ENCODE results near the gene CDHR2.
"Not testable (repeated sequence)": the region's sequence is repeated elsewhere in the genome, so short reads cannot be mapped to it uniquely, and the experiment has no call there.

Gene CDHR2

GRCh38 chr5:176542596-176543427, 6.3 kb upstream of the CDHR2 start:
- DNase-seq, result no peak

GRCh38 chr5:176543428-176544182, 5.5 kb upstream of the CDHR2 start:
- DNase-seq, result peak; percentile 66

- DNase-seq, result no peak
Measured at GRCh38 chr5:176545388-176545736, 3.8 kb upstream of the CDHR2 start.

DNA sequence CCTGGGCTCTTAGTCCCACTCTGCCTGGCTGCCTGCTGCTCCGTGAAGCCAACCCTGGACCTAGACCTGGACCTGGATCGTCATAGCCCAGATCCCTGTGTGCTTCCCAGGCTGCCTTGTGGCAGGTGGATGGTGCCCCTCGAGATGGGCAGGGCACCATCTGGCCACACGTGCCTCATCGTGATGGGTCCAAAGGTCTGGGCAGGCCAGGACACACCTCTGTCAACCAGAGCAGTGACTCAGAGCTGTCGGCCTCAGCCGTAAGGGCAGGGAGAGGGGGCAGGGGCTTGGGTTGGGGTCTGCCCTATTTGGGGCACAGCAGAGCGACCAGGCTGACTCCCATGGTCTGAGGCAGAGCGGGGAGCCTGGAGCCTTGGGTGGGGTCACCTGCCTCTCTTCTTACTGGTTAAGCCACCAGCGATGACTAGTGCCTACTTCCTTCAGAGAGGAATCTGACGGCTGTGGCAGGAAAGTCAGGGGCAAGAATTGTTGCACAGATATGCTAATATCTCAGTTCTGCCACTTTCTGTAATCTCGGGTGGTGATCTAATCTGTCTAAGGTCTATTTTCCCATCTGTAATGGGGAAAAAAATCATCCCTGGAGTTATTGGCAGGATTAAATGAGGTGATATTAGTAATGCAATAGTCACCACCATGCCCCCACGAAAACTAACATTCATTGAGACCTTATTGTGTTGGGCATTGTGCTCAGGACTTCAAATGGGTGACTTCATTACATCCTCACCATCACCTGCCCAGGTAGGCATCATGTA, 3.2 kb upstream of the CDHR2 start:
- no peak for DNase-seq

DNA sequence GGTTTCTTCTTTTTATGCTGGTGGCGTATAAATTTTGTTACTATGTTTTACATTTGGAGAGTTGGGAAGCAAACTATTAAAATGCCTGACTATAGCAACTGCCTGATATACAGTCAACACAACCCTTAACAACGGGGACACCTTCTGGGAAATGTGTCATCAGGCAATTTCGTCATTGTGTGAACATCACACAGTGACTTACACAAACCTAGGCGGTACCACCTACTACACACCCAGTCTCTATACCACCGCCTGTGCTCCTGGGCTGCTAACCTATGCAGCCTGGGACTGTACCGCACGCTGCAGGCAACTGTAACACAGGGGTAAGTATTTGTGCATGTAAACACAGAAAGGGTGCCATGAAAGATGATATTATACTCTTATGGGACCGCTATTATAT, 1.3 kb upstream of the CDHR2 start:
- no peak for DNase-seq

- no peak for DNase-seq
Measured at GRCh38 chr5:176549871-176550270, 729 bp downstream of the CDHR2 start.

DNA sequence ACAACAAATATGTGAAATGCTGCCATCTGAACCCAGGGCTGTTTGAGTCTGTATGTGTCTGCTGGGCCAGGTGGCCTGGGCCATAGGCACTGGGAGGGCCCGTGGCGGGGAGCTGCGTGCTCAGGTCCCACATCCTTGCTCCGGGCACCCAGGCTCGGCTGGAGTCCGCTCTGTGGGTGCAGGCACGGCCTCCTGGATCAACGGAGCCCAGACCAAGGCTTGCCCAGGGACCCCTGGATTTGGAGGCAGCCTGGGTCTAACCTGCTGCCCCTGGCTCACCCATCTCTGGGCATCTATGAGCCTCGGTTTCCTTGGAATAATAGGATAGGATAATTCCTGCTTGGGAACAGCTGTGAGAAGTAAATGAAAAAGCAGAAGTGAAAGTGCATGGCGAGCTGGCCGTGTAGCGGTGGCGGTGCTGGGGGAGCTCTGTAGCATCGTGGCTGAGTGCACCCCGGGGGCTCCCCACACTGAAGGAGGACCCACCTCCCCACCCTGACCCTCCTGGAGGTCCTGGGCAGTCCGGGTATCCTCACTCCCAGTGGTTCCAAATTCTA, 1.2 kb downstream of the CDHR2 start:
- no peak for DNase-seq

- DNase-seq, result not testable (repeated sequence)
Measured at GRCh38 chr5:176550937-176551336, 1.8 kb downstream of the CDHR2 start.

- DNase-seq, result no peak
Measured at GRCh38 chr5:176552332-176552869, 3.3 kb downstream of the CDHR2 start.

- DNase-seq, result no peak
Measured at GRCh38 chr5:176553260-176554085, 4.3 kb downstream of the CDHR2 start.

GRCh38 chr5:176557846-176558245, 8.7 kb downstream of the CDHR2 start:
- no peak for DNase-seq

GRCh38 chr5:176559683-176560082, 10.5 kb downstream of the CDHR2 start:
- no peak for DNase-seq

GRCh38 chr5:176560364-176560763, 11.2 kb downstream of the CDHR2 start:
- DNase-seq, result no peak

DNA sequence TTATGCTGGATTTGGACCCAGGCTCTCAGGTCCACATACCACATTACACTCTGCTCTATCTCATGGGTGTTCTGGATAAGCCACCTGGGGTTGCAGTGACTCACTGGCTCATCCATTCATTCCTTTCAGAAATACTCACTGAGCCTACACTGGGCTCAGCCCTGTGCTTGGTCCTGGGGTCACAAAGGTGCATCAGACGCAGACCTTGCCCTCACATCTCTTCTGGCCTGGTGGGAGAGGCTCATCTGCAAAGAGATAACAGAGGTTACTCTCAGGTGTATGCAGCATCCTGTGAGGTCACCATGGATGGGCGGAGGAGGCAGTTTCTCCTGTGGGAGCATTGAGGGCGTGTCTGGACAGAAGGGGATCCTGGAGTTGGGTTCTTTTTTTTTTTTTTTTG, 12.1 kb downstream of the CDHR2 start:
- DNase-seq, result no peak

- no peak for DNase-seq
Measured at GRCh38 chr5:176562189-176562588, 13.0 kb downstream of the CDHR2 start.

DNA sequence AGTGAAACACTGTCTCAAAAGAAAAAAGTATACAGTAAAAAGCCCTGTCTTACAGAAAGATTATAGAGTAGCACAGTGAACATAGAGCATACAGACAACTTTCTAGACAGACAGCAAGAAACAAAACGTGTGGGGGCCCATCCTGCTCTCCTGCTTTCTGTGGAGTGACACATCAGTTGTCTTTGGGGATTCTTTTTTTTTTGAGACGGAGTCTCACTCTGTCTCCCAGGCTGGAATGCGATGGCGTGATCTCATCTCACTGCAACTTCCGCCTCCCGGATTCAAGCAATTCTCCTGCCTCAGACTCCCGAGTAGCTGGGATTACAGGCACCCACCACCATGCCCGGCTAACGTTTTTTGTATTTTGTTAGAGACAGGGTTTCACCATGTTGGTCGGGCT, 14.9 kb downstream of the CDHR2 start:
- DNase-seq, result no peak

DNA sequence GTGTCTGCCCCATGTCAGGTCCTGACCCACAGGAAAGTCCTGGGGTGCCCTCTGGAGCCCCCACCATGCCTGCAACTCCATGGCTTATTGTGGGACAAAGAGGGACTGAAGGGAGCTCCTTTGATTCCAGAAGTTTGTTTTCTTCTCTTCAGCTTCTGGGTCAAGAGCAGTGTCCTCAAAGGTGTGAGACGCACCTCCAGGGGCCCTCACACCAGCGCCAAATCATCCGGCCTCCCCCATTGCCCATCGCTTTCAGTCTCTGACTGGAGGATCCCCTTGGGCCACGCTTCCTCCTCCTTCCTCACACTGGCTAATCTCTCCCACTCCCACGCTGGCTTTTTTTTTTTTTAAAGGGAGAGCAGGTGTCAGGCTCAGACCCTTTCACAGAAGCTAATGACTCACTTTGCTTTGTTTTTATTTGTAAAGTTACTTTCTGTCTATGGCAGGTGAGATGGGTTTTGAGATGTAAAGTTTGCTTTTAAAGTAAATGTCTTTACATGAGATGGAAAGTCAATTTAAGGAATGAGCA, 16.7 kb downstream of the CDHR2 start:
- no peak for DNase-seq

- no peak for DNase-seq
Measured at GRCh38 chr5:176568657-176569056, 19.5 kb downstream of the CDHR2 start.

GRCh38 chr5:176570044-176570443, 20.9 kb downstream of the CDHR2 start:
- DNase-seq, result no peak

DNA sequence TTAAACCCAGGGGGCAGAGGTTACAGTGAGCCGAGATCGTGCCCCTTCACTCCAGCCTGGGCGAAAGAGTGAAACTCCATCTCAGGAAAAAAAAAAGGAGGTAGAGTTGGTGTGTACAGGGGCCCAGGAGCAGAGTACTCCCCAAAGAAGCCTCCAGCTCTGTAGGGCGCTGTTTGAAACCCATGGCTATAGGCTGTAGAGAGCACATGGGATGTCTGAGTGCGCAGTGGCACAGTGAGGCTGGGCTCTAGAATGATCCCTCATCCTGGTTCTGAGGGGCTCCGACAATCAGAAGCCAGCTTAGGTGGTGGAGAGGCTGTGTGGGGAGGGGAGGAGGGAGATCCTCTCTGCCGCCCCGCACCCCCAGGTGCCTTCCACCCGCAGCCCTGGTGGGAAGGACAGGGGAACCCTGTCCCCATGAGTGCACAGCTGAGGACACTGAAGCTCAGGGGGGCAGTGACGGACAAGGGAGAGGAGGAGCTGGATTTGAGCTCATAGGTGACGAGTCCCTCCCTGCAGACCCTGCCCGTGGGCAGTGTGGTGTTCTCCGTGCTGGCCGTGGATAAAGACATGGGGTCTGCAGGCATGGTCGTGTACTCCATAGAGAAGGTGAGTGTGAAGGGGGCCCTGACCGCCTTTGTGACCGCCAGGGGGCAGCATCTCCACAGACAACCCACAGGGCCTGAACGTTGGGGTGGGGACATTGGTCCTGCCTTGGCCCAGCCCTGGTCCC, 24.6 kb downstream of the CDHR2 start:
- no peak for DNase-seq

DNA sequence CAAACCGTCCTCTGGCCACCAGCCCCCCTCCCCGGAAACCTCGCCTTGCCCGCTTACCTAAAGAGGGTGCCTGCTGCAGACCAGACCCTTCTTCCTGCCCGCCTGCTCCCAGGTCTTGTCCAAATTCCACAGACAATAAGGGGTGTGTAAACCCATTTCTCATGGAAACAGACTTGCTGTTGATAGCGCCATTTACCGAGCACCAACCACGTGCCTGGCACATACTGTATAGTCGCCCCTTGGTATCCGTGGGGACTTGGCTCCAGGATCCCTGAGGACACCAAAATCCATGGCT, 25.1 kb downstream of the CDHR2 start:
- DNase-seq, result no peak
